Epithelial cell of prostate (primary cell): ENCODE results near the gene EHMT1.

Source experiments
- DNase-seq: peaks from one replicate; pipeline ENCODE4 v3.0.0-alpha.2; 2011; ENCODE audit warnings: low read depth, low spot score
- H3K27ac ChIP-seq: fragments of 450-650 bp; 2 replicates; pipeline ENCODE4 v1.5.1; 2017; ENCODE audit warnings: mild to moderate bottlenecking

Gene EHMT1

GRCh38 chr9:137642118-137642601, 23.4 kb downstream of the EHMT1 start:
- no peak overlapping the region for H3K27ac ChIP-seq
- no peak for DNase-seq

- no peak for DNase-seq
- H3K27ac ChIP-seq, result no peak overlapping the region
Measured at GRCh38 chr9:137642892-137643291, 24.1 kb downstream of the EHMT1 start.

GRCh38 chr9:137643921-137644320, 25.1 kb downstream of the EHMT1 start:
- H3K27ac ChIP-seq, result no peak overlapping the region
- no peak for DNase-seq

- DNase-seq, result no peak
Measured at GRCh38 chr9:137645211-137645610, 26.4 kb downstream of the EHMT1 start.

GRCh38 chr9:137646341-137646740, 27.5 kb downstream of the EHMT1 start:
- DNase-seq, result no peak
- H3K27ac ChIP-seq, result no peak overlapping the region

More at GRCh38 chr9:137645211-137645610, 26.4 kb downstream of the EHMT1 start:
- no peak overlapping the region for H3K27ac ChIP-seq

GRCh38 chr9:137647096-137647714, 28.4 kb downstream of the EHMT1 start:
- no peak for DNase-seq
- H3K27ac ChIP-seq, result no peak overlapping the region

GRCh38 chr9:137648396-137648795, 29.6 kb downstream of the EHMT1 start:
- no peak overlapping the region for H3K27ac ChIP-seq
- no peak for DNase-seq

GRCh38 chr9:137649553-137649952, 30.7 kb downstream of the EHMT1 start:
- DNase-seq, result no peak
- H3K27ac ChIP-seq, result no peak overlapping the region

- DNase-seq, result no peak
- no peak overlapping the region for H3K27ac ChIP-seq
Measured at GRCh38 chr9:137650259-137650658, 31.5 kb downstream of the EHMT1 start.

GRCh38 chr9:137650779-137651178, 32.0 kb downstream of the EHMT1 start:
- no peak for DNase-seq
- no peak overlapping the region for H3K27ac ChIP-seq

GRCh38 chr9:137656416-137656815, 37.6 kb downstream of the EHMT1 start:
- DNase-seq, result no peak
- no peak overlapping the region for H3K27ac ChIP-seq

GRCh38 chr9:137657606-137658005, 38.8 kb downstream of the EHMT1 start:
- DNase-seq, result no peak
- no peak overlapping the region for H3K27ac ChIP-seq

GRCh38 chr9:137658781-137659180, 40.0 kb downstream of the EHMT1 start:
- DNase-seq, result no peak
- H3K27ac ChIP-seq, result no peak overlapping the region

- no peak overlapping the region for H3K27ac ChIP-seq
- DNase-seq, result no peak
Measured at GRCh38 chr9:137660144-137660543, 41.3 kb downstream of the EHMT1 start.

GRCh38 chr9:137663584-137663983, 44.8 kb downstream of the EHMT1 start:
- no peak overlapping the region for H3K27ac ChIP-seq
- DNase-seq, result no peak

GRCh38 chr9:137664676-137665075, 45.9 kb downstream of the EHMT1 start:
- H3K27ac ChIP-seq, result no peak overlapping the region
- no peak for DNase-seq

GRCh38 chr9:137665226-137665625, 46.4 kb downstream of the EHMT1 start:
- DNase-seq, result no peak
- H3K27ac ChIP-seq, result no peak overlapping the region

GRCh38 chr9:137665697-137666512, 47.1 kb downstream of the EHMT1 start:
- no peak overlapping the region for H3K27ac ChIP-seq
- DNase-seq, result no peak

- H3K27ac ChIP-seq, result no peak overlapping the region
- DNase-seq, result no peak
Measured at GRCh38 chr9:137666513-137666822, 47.7 kb downstream of the EHMT1 start.

GRCh38 chr9:137666955-137667670, 48.3 kb downstream of the EHMT1 start:
- no peak for DNase-seq
- H3K27ac ChIP-seq, result no peak overlapping the region

- no peak overlapping the region for H3K27ac ChIP-seq
- no peak for DNase-seq
Measured at GRCh38 chr9:137668203-137668602, 49.4 kb downstream of the EHMT1 start.
